ENCODE measurements around the gene TOR1B. TPM values are rescaled to one million over a fixed set of nuclear protein-coding genes. Genes with fewer than 3 reads are reported as not detected.

The TOR1B gene
- total RNA-seq, 1 experiment from 2014 or later: 19.0 TPM

DNA sequence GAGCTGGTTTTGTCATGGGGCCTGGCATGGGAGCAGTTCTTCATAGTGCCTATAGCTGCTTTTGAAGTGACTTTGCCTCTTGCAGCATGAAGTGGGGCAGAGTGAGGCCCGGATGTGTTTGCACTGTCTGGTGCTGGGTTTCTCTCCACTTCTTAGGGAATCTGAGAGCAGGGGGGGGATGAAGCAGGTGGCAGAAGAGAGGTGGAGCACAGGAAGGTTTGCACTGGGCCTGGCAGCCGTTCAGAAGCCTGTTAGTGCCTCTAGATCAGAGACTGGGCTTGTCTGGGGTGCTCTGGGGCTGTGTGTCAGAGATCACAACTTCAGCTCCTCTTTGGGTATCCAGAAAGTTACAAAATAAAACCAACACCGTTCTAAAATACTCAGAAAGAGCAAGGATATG, 50.6 kb downstream of the TOR1B start:
- no peaks in the 10 kb centered on the region for H3K4me1 ChIP-seq (ENCODE audit: control insufficient read depth in 1 of 2, insufficient read depth in 2 of 2, low read length in 2 of 2)
- ATAC-seq (no peak), DNase-seq (ENCODE audit: low read depth, low spot score) (no peak)
- BruUV-seq (replicated peaks): no TSS peak
- no peak overlapping the region for H3K9ac ChIP-seq (ENCODE audit: low read length)
- no peak for TF ChIP-seq YY1 (IDR thresholded peaks at IDR 0.05; ENCODE audit: extremely low read depth, insufficient replicate concordance, low read depth, low read length)
- TF ChIP-seq CTCF (IDR thresholded peaks at IDR 0.05 in 2 of 3, conservative IDR thresholded peaks at IDR 0.05 in 1 of 3; ENCODE audit: borderline replicate concordance in 1 of 3, insufficient read depth in 1 of 3, low read depth in 2 of 3, low read length in 2 of 3): no peak
- TF ChIP-seq EZH2phosphoT487 (IDR thresholded peaks at IDR 0.05; ENCODE audit: borderline replicate concordance): no peak
- no peak for TF ChIP-seq JUND (IDR thresholded peaks at IDR 0.05)
- no peak for TF ChIP-seq MAX (IDR thresholded peaks at IDR 0.05)
- no peaks in the 10 kb centered on the region for H3K9me2 ChIP-seq (ENCODE audit: insufficient read depth)
- no peaks in the 10 kb centered on the region for H4K20me1 ChIP-seq (ENCODE audit: insufficient read depth)
- no peak overlapping the region for H3K27ac ChIP-seq (ENCODE audit: low read depth, low read length)
- ChIA-PET POLR2A (interaction anchor here (0.6 kb wide), 1 partner anchor 393 kb away, joined by 5 read pairs; no protein-coding TSS in a partner anchor), CTCF (no interaction called here), RAD21 (ENCODE audit: low non-redundant PET in 1 of 2, low total read pairs in 2 of 2, uncharacterized antibody in 2 of 2, unreplicated experiment in 2 of 2) (no interaction called here)
- H3K27me3 ChIP-seq (ENCODE audit: insufficient read depth, low read length): no peaks in the 10 kb centered on the region
- no peaks in the 10 kb centered on the region for H3K79me2 ChIP-seq (ENCODE audit: insufficient read depth, low read length)
- intact Hi-C loops (cut with micrococcal nuclease): no loop called here
- no peak overlapping the region for H3K4me3 ChIP-seq (replicated peaks in 1 of 2; ENCODE audit: low read depth in 1 of 2, low read length in 2 of 2)
- no peak overlapping the region for H3K4me2 ChIP-seq (ENCODE audit: low read length)
- H3K36me3 ChIP-seq (ENCODE audit: control insufficient read depth in 1 of 2, insufficient read depth in 2 of 2, low read length in 2 of 2): peaks cover 0 to 4% of the 10 kb centered on the region in 2 experiments; a peak in 1 of 4 replicates
- no peak overlapping the region for H2AFZ ChIP-seq (ENCODE audit: low read depth, low read length, poor library complexity, severe bottlenecking)
- no peaks in the 10 kb centered on the region for H3K9me3 ChIP-seq (ENCODE audit: control insufficient read depth in 1 of 2, insufficient read depth in 1 of 2, low read depth in 1 of 2, low read length in 2 of 2)

- Histone ChIP-seq H3K4me1 (ENCODE audit: control insufficient read depth in 1 of 2, insufficient read depth in 2 of 2, low read length in 2 of 2) (no peaks in the 10 kb centered on the region), H3K9ac (ENCODE audit: low read length) (no peak overlapping the region), H3K4me2 (ENCODE audit: low read length) (no peak overlapping the region), H3K27me3 (ENCODE audit: insufficient read depth, low read length) (no peaks in the 10 kb centered on the region), H4K20me1 (ENCODE audit: insufficient read depth) (no peaks in the 10 kb centered on the region), H3K36me3 (ENCODE audit: control insufficient read depth in 1 of 2, insufficient read depth in 2 of 2, low read length in 2 of 2) (peaks cover 0 to 4% of the 10 kb centered on the region in 2 experiments; a peak in 1 of 4 replicates), H3K4me3 (replicated peaks in 1 of 2; ENCODE audit: low read depth in 1 of 2, low read length in 2 of 2) (no peak overlapping the region), H3K9me2 (ENCODE audit: insufficient read depth) (no peaks in the 10 kb centered on the region), H3K27ac (ENCODE audit: low read depth, low read length) (no peak overlapping the region), H3K79me2 (ENCODE audit: insufficient read depth, low read length) (no peaks in the 10 kb centered on the region), H3K9me3 (ENCODE audit: control insufficient read depth in 1 of 2, insufficient read depth in 1 of 2, low read depth in 1 of 2, low read length in 2 of 2) (no peaks in the 10 kb centered on the region), H2AFZ (ENCODE audit: low read depth, low read length, poor library complexity, severe bottlenecking) (no peak overlapping the region)
- RAD21 ChIA-PET (ENCODE audit: low non-redundant PET in 1 of 2, low total read pairs in 2 of 2, uncharacterized antibody in 2 of 2, unreplicated experiment in 2 of 2): no interaction called here
- DNase-seq (ENCODE audit: low read depth, low spot score) (no peak), ATAC-seq (no peak)
- intact Hi-C loops (cut with micrococcal nuclease): no loop called here
- BruUV-seq (replicated peaks): no TSS peak
- POLR2A ChIA-PET: no interaction called here
- CTCF ChIA-PET: no interaction called here
- TF ChIP-seq POLR2AphosphoS5 (IDR thresholded peaks at IDR 0.05; ENCODE audit: low read depth, low read length): no peak
- TF ChIP-seq JUND (IDR thresholded peaks at IDR 0.05): no peak
- TF ChIP-seq SP1 (IDR thresholded peaks at IDR 0.05; ENCODE audit: low read depth): no peak
- TF ChIP-seq EZH2phosphoT487 (IDR thresholded peaks at IDR 0.05; ENCODE audit: borderline replicate concordance): no peak
- TF ChIP-seq REST (IDR thresholded peaks at IDR 0.05; ENCODE audit: low read depth): no peak
- TF ChIP-seq, protein P1, sequence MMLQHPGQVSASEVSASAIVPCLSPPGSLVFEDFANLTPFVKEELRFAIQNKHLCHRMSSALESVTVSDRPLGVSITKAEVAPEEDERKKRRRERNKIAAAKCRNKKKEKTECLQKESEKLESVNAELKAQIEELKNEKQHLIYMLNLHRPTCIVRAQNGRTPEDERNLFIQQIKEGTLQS (IDR thresholded peaks at IDR 0.05): no peak
- no peak for TF ChIP-seq CTCF (IDR thresholded peaks at IDR 0.05 in 2 of 3, conservative IDR thresholded peaks at IDR 0.05 in 1 of 3; ENCODE audit: borderline replicate concordance in 1 of 3, insufficient read depth in 1 of 3, low read depth in 2 of 3, low read length in 2 of 3)
Observed at GRCh38 chr9:129854588-129855110, 51.7 kb downstream of the TOR1B start.
